Astrocyte (in vitro differentiated cells and primary cell): ENCODE results near the gene RASL10A. TPM values are rescaled to one million over a fixed set of nuclear protein-coding genes. Genes with fewer than 3 reads are reported as not detected.

Experiments
- DNase-seq: peaks from one replicate; pipeline ENCODE4 v3.0.0-alpha.2; 2010; ENCODE audit warnings: low read depth
- FAIRE-seq: peaks from 2 replicates; lab custom pipeline; 2011; peaks lifted over from hg19 to GRCh38; lab: Jason Lieb, UNC
- H2AFZ ChIP-seq: 2 replicates; pipeline ENCODE4 v1.6.0; 2012; ENCODE audit warnings: low read depth, low read length, inconsistent platforms
- H3K27ac ChIP-seq: 2 replicates; pipeline ENCODE4 v1.5.1; 2011; ENCODE audit warnings: low read depth, low read length, inconsistent platforms
- H3K27me3 ChIP-seq: 2 replicates; pipeline ENCODE4 v1.6.0; 2011; ENCODE audit warnings: low read length, inconsistent platforms; ENCODE audit not compliant: insufficient read depth
- H3K36me3 ChIP-seq: 2 replicates; pipeline ENCODE4 v1.5.1; 2011; ENCODE audit warnings: low read length, inconsistent platforms; ENCODE audit not compliant: insufficient read depth
- H3K4me1 ChIP-seq: 2 replicates; pipeline ENCODE4 v1.5.1; 2011; ENCODE audit warnings: low read length, inconsistent platforms; ENCODE audit not compliant: insufficient read depth
- H3K4me2 ChIP-seq: 2 replicates; pipeline ENCODE4 v1.6.0; 2012; ENCODE audit warnings: low read length, inconsistent platforms
- H3K4me3 ChIP-seq: 2 replicates; pipeline ENCODE4 v1.5.1; 2011; ENCODE audit warnings: low read depth, mild to moderate bottlenecking, low read length, inconsistent platforms; ENCODE audit not compliant: insufficient read depth
- H3K79me2 ChIP-seq: 2 replicates; pipeline ENCODE4 v1.6.0; 2012; ENCODE audit warnings: mild to moderate bottlenecking, low read length, inconsistent platforms; ENCODE audit not compliant: insufficient read depth
- H3K9ac ChIP-seq: 2 replicates; pipeline ENCODE4 v1.6.0; 2012; ENCODE audit warnings: mild to moderate bottlenecking, low read length, inconsistent platforms
- H3K9me3 ChIP-seq: 2 replicates; pipeline ENCODE4 v1.5.1; 2012; ENCODE audit warnings: low read depth, mild to moderate bottlenecking, low read length, inconsistent platforms; ENCODE audit not compliant: insufficient read depth
- H4K20me1 ChIP-seq: 2 replicates; pipeline ENCODE4 v1.6.0; 2012; ENCODE audit warnings: low read length, inconsistent platforms; ENCODE audit not compliant: insufficient read depth
- H3K27ac Mint-ChIP-seq: one replicate; pipeline ENCODE4 v1.8.0; 2021; ENCODE audit warnings: mild to moderate bottlenecking, mixed read lengths; ENCODE audit not compliant: unreplicated experiment
- H3K27me3 Mint-ChIP-seq: one replicate; pipeline ENCODE4 v1.8.0; 2021; ENCODE audit warnings: low read depth, mixed read lengths; ENCODE audit not compliant: unreplicated experiment
- H3K36me3 Mint-ChIP-seq: one replicate; pipeline ENCODE4 v1.8.0; 2021; ENCODE audit warnings: low read depth, mixed read lengths; ENCODE audit not compliant: unreplicated experiment
- H3K4me1 Mint-ChIP-seq: one replicate; pipeline ENCODE4 v1.8.0; 2021; ENCODE audit warnings: low read depth, mixed read lengths; ENCODE audit not compliant: unreplicated experiment
- H3K4me3 Mint-ChIP-seq: one replicate; pipeline ENCODE4 v1.8.0; 2021; ENCODE audit warnings: mild to moderate bottlenecking, moderate library complexity, mixed read lengths; ENCODE audit not compliant: unreplicated experiment
- H3K9me3 Mint-ChIP-seq: one replicate; pipeline ENCODE4 v1.8.0; 2021; ENCODE audit warnings: mild to moderate bottlenecking, mixed read lengths; ENCODE audit not compliant: unreplicated experiment
- EZH2 ChIP-seq: IDR thresholded peaks from 2 replicates; pipeline ENCODE4 v1.6.1; 2012; ENCODE audit warnings: mild to moderate bottlenecking, low read length, inconsistent platforms; ENCODE audit not compliant: insufficient read depth
- total RNA-seq: library from RNA; stranded (reverse); gene quantifications from 2 replicates; pipeline ENCODE4 v1.2.1, GENCODE V29; 2021
- TF ChIP-seq, protein P1 (sequence below): IDR thresholded peaks from 2 replicates; pipeline ENCODE4 v1.5.1; 2011; ENCODE audit warnings: low read depth, mild to moderate bottlenecking, inconsistent platforms, low read length, moderate library complexity; ENCODE audit not compliant: insufficient read depth

Gene RASL10A
- total RNA-seq, 1 donor from 2014 or later, result 1.5 TPM

DNA sequence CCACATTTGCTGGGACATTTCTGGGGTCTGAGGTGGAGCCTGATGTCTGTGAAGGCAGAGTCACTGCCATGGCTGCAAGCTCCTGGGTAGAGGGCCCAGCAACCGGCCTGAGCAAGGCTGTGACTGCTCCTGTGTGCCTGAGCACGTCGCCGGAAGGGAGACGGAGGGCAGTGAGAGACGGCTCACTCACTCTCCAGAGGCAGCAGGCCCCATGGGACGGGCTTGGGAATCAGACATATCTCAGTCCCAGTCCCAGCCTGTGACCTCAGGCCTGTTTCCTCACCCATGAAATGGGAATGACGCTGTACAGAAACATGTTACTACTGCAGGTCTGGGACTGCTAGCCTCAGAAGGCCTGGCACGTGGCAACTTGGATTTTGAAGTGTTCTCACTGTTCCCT, 36.4 kb upstream of the RASL10A start:
- no peaks in the 10 kb centered on the region for H4K20me1 ChIP-seq
- H3K36me3 ChIP-seq, result peaks cover 47% of the 10 kb centered on the region
- no peaks in the 10 kb centered on the region for H3K27me3 ChIP-seq
- no peaks in the 10 kb centered on the region for H3K9me3 ChIP-seq
- TF ChIP-seq, protein P1, sequence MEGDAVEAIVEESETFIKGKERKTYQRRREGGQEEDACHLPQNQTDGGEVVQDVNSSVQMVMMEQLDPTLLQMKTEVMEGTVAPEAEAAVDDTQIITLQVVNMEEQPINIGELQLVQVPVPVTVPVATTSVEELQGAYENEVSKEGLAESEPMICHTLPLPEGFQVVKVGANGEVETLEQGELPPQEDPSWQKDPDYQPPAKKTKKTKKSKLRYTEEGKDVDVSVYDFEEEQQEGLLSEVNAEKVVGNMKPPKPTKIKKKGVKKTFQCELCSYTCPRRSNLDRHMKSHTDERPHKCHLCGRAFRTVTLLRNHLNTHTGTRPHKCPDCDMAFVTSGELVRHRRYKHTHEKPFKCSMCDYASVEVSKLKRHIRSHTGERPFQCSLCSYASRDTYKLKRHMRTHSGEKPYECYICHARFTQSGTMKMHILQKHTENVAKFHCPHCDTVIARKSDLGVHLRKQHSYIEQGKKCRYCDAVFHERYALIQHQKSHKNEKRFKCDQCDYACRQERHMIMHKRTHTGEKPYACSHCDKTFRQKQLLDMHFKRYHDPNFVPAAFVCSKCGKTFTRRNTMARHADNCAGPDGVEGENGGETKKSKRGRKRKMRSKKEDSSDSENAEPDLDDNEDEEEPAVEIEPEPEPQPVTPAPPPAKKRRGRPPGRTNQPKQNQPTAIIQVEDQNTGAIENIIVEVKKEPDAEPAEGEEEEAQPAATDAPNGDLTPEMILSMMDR, result no peak
- TF ChIP-seq EZH2, result no peak
- FAIRE-seq (no peak), DNase-seq (no peak)
- H3K4me2 ChIP-seq, result no peak overlapping the region
- H3K27ac Mint-ChIP-seq, result no peak overlapping the region
- H3K4me1 ChIP-seq, result no peaks in the 10 kb centered on the region
- H2AFZ ChIP-seq, result no peak overlapping the region
- no peaks in the 10 kb centered on the region for H3K9me3 Mint-ChIP-seq
- no peak overlapping the region for H3K4me3 Mint-ChIP-seq
- no peak overlapping the region for H3K27ac ChIP-seq
- peaks cover 32% of the 10 kb centered on the region for H3K36me3 Mint-ChIP-seq
- H3K79me2 ChIP-seq, result no peaks in the 10 kb centered on the region
- no peak overlapping the region for H3K9ac ChIP-seq
- H3K4me3 ChIP-seq, result no peak overlapping the region
- no peaks in the 10 kb centered on the region for H3K4me1 Mint-ChIP-seq
- H3K27me3 Mint-ChIP-seq, result no peaks in the 10 kb centered on the region

DNA sequence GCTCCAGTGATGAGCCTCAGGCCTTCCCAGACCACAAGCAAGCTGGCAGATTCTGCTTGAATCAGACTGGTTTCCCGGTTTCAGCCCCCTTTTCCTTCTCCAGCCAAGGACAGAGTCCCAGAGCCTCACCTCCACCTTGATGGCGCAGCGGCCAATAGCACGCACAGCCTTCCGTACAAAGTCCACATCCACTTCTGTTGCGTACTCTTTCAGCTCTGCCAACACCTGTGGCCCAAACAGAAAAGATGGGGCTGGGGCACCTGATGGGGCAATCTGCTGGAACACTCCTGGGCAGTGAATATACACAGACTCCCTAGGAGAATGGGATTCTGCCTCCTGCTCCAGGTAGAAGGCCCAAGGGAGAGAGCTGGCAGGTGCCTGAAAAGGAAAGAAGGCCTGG, 35.5 kb upstream of the RASL10A start:
- H3K27ac ChIP-seq, result no peak overlapping the region
- FAIRE-seq (no peak), DNase-seq (no peak)
- Mint-ChIP-seq H3K27me3 (no peaks in the 10 kb centered on the region), H3K4me3 (no peak overlapping the region), H3K4me1 (no peaks in the 10 kb centered on the region), H3K9me3 (no peaks in the 10 kb centered on the region), H3K27ac (no peak overlapping the region), H3K36me3 (peaks cover 32% of the 10 kb centered on the region)
- TF ChIP-seq, protein P1, result no peak
- TF ChIP-seq EZH2, result no peak
- no peak overlapping the region for H3K4me3 ChIP-seq
- H3K4me1 ChIP-seq, result no peaks in the 10 kb centered on the region
- H3K9me3 ChIP-seq, result no peaks in the 10 kb centered on the region
- H3K27me3 ChIP-seq, result no peaks in the 10 kb centered on the region
- no peaks in the 10 kb centered on the region for H3K79me2 ChIP-seq
- H3K4me2 ChIP-seq, result no peak overlapping the region
- H2AFZ ChIP-seq, result no peak overlapping the region
- peaks cover 50% of the 10 kb centered on the region for H3K36me3 ChIP-seq
- H3K9ac ChIP-seq, result no peak overlapping the region
- no peaks in the 10 kb centered on the region for H4K20me1 ChIP-seq

DNA sequence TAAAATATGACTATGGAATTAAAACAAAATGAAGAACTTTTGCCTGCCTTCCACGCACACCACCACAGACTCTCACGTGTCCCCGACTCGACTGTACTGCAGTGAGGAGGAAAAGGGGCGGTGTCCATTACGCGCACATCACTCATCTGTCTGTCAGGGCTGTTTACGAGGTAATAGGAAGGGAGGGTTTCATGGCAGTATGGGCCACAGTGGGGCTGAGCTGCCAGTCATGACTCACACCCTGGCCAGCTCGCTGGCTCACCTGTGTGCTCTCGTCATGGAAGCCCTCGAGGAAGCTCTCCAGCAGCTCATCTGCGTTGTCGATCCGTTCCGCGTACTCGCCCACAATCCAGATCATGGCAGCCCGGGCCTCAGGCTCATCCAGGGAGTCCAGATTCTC, 33.5 kb upstream of the RASL10A start:
- H3K36me3 ChIP-seq, result peaks cover 33% of the 10 kb centered on the region
- TF ChIP-seq, protein P1, result no peak
- no peak for TF ChIP-seq EZH2
- FAIRE-seq (no peak), DNase-seq (no peak)
- H3K9me3 ChIP-seq, result no peaks in the 10 kb centered on the region
- H4K20me1 ChIP-seq, result no peaks in the 10 kb centered on the region
- Mint-ChIP-seq H3K27ac (no peak overlapping the region), H3K9me3 (no peaks in the 10 kb centered on the region), H3K27me3 (no peaks in the 10 kb centered on the region), H3K4me3 (no peak overlapping the region), H3K36me3 (peaks cover 29% of the 10 kb centered on the region), H3K4me1 (peaks cover 3% of the 10 kb centered on the region)
- H3K27me3 ChIP-seq, result no peaks in the 10 kb centered on the region
- no peak overlapping the region for H2AFZ ChIP-seq
- H3K4me2 ChIP-seq, result no peak overlapping the region
- peaks cover 9% of the 10 kb centered on the region for H3K4me1 ChIP-seq
- H3K27ac ChIP-seq, result no peak overlapping the region
- no peaks in the 10 kb centered on the region for H3K79me2 ChIP-seq
- H3K4me3 ChIP-seq, result no peak overlapping the region
- H3K9ac ChIP-seq, result no peak overlapping the region
